NCI-H2227 (cell line): ENCODE measurements around the gene BAG1.

Source experiments
- DNase-seq: peaks from one replicate; lab custom pipeline; 2025; ENCODE audit not compliant: unreplicated experiment; lab: John Stamatoyannopoulos, UW

The BAG1 gene

GRCh38 chr9:33244137-33244784 is 20.2 kb downstream of the BAG1 start:
- DNase-seq: no peak

DNA sequence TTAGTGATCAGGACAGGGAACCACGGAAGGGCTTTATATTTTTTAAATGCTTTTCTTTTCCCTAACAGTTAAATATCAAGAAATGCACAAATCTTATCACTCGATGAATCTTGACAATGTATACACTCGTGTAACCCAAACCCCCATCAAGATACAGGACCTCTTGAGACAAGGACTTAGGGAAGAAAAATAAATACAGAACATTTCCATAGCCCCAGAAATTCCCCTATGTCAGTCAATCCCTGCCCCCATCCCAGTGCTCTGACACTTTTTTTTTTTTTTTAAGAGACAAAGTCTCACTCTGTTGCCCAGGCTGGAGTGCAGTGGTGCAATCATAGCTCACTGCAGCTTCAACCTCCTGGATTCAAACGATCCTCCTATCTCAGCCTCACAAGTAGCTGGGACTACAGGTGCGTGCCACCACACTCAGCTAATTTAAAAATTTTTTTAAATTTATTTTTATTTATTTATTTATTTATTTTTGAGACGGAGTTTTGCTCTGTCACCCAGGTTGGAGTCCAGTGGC is 21.8 kb downstream of the BAG1 start:
- no peak for DNase-seq

- no peak for DNase-seq
Observed at GRCh38 chr9:33241298-33241697, 23.2 kb downstream of the BAG1 start.

GRCh38 chr9:33239921-33240320 is 24.6 kb downstream of the BAG1 start, which contains the start of gene SPINK4:
Gene SPINK4, plus strand, starts transcription at chr9:33240167. Its CDS starts 42 bp downstream, at chr9:33240209.
- DNase-seq: no peak

- DNase-seq: no peak
Observed at GRCh38 chr9:33236571-33236970, 27.9 kb downstream of the BAG1 start.

GRCh38 chr9:33234511-33235467 is 29.7 kb downstream of the BAG1 start:
- DNase-seq: no peak

DNA sequence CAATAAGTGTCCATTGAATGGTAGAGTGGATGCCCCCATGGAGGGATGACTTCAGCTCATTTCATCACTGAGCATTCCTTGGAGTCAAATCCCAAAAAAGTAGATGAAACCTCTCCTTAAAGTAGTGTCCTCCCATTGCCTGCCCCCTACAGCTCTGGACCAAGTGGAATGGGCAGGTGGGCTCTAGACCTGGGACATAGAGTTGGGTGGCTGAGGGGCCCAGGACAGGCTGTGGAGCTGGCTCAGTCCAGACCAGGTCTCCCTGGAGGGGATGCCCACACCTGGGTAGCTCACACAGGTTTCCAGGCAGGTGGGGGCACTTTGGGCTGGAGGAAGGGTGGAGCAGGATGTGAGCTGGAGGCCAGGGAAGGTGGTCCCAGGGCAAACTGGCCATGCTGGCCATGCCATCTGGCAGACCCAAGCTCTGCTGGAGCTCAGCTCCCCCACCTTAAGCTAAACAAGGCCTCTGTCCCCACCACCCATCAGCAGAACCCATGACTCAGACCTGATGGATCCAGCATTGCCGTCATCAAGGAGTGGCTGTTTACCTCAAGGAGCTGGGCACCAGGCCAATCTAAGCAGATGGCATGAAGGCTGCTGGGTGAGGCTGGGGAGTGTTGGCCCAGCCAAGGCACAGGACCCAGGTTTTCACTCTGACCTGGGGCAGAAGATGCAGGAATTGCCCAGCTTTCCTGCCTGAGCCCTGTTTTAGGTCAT is 30.7 kb downstream of the BAG1 start:
- no peak for DNase-seq

- no peak for DNase-seq
Observed at GRCh38 chr9:33232815-33233214, 31.7 kb downstream of the BAG1 start.

DNA sequence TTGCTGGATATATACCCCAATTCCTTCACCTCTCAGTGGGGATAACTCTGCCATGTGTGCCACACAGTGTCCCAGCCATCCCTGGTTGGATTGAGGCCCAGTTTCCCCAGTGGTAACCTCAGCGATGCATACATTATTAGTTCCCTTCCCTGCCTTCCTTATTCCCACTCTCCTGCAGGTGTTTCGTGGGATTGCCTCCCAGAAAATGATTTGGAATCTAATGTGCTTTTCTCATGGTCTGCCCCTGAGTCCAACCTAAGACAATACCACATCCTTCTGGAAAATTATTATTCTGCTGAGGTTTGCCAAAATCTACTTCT is 32.9 kb downstream of the BAG1 start:
- DNase-seq: no peak

DNA sequence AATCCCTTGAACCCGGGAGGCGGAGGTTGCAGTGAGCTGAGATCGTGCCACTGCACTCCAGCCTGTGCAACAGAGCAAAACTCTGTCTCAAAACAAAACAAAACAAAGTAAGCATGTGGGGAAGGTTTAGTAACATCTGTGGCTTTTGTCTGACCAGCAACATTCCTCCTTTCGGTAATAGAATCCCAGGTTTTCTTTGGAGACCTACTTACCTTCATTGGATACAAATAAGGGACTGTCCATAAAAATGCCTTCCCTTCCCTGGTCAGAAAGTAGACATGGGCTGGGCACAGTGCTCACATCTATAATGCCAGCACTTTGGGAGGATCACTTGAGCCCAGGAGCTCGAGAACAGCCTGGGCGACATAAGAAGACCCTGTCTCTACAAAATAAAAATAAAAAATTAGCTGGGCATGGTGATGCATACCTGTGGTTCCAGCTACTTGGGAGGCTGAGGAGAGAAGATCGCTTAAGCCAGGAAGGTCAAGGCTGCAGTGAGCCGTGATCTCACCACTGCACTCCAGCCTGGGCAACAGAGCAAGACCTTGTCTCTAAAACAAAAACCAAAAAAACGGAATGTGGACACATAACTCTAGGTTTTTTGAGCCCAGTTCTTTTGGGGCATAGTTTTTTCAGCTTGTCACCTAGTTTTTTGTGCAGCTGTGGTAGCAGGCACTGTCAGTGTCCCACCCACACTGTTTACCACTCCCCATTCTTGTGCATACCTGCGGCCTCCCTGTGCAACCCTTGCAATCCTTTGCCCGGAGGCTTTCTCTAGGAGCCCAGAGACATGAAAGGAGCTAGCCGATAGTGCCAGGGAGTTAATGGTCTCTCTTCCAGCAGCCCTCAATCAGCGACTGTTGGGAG is 33.5 kb downstream of the BAG1 start:
- DNase-seq: no peak

- no peak for DNase-seq
Observed at GRCh38 chr9:33229359-33230114, 35.0 kb downstream of the BAG1 start.

- DNase-seq: no peak
Observed at GRCh38 chr9:33228606-33229005, 35.9 kb downstream of the BAG1 start.

DNA sequence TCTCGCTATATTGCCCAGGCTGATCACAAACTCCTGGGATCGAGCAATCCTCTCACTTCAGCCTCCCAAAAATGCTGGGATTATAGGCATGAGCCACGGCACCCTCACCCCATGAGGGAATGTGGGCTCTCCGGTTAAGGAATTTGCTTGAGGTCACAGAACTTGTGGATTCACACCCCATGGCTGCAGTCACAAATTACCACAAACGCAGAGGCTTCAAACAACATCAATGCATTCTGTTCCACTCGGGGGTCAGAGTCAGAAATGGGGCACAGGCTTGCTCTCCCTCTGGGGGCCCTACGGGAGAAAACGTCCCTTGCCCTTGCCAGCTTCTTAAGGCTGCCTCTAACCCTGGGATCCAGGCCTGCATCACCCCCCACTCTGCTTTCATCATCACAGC is 36.8 kb downstream of the BAG1 start:
- DNase-seq: no peak

GRCh38 chr9:33227008-33227398 is 37.5 kb downstream of the BAG1 start:
- no peak for DNase-seq

GRCh38 chr9:33225319-33226147 is 39.0 kb downstream of the BAG1 start:
- peak; percentile 38 for DNase-seq

DNA sequence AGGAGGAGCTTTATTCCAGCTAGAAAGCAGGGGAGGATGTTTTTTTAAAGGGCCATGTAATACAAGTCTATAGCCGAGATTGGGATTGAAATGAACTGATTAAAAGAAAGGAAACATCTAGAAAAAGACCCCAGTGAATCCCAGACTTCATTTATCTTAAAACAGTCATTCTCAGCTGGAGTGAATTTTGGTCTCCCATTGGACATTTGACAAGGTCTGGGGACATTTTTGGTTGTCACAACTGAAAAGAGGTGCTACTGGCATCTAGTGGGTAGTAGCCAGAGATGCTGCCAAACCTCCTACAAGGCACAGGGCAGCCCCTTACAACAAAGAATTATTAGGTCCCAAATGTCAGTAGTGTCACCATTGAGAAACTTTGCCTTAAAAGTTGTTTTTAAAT is 40.8 kb downstream of the BAG1 start:
- no peak for DNase-seq

GRCh38 chr9:33222031-33222430 is 42.5 kb downstream of the BAG1 start:
- no peak for DNase-seq

- no peak for DNase-seq
Observed at GRCh38 chr9:33221568-33221884, 43.0 kb downstream of the BAG1 start.
